ENCODE results near the gene PRELP. TPM values are rescaled to one million over a fixed set of nuclear protein-coding genes. Genes with fewer than 3 reads are reported as not detected.

The PRELP gene
- polyA plus RNA-seq, 1 experiment = 3.9 TPM

GRCh38 chr1:203518541-203518940 is 42.9 kb downstream of the PRELP start:
- Histone ChIP-seq H3K36me3 (ENCODE audit: control insufficient read depth, insufficient read depth, low read length) (peaks cover 1% of the 10 kb centered on the region; the same call in 1 of the 2 replicates), H3K27me3 (ENCODE audit: control insufficient read depth, insufficient read depth, low read length) (no peaks in the 10 kb centered on the region; the same call in 1 of the 2 replicates), H3K4me3 (ENCODE audit: low read depth, low read length) (no peak overlapping the region)
- no peak for TF ChIP-seq CTCF (IDR thresholded peaks at IDR 0.05; ENCODE audit: insufficient read depth, low read depth, low read length)
- POLR2A ChIA-PET = no interaction called here
- CTCF ChIA-PET = interaction anchor here (0.7 to 0.9 kb wide), 3 partner anchors 10 to 203 kb away, joined by 3 to 4 read pairs (median 3); no protein-coding TSS in a partner anchor
- no peak for DNase-seq (ENCODE audit: low read depth)

GRCh38 chr1:203519053-203519840 is 43.6 kb downstream of the PRELP start:
- no peaks in the 10 kb centered on the region; the same call in 1 of the 2 replicates for H3K27me3 ChIP-seq (ENCODE audit: control insufficient read depth, insufficient read depth, low read length)
- H3K4me3 ChIP-seq (ENCODE audit: low read depth, low read length) = no peak overlapping the region
- no peak for TF ChIP-seq CTCF (IDR thresholded peaks at IDR 0.05; ENCODE audit: insufficient read depth, low read depth, low read length)
- ChIA-PET CTCF (interaction anchor here (0.7 to 1.7 kb wide), 4 partner anchors 9 to 203 kb away, joined by 3 to 4 read pairs (median 3); no protein-coding TSS in a partner anchor), POLR2A (no interaction called here)
- DNase-seq (ENCODE audit: low read depth) = no peak
- peaks cover 1% of the 10 kb centered on the region; the same call in 1 of the 2 replicates for H3K36me3 ChIP-seq (ENCODE audit: control insufficient read depth, insufficient read depth, low read length)

- TF ChIP-seq CTCF (IDR thresholded peaks at IDR 0.05; ENCODE audit: insufficient read depth, low read depth, low read length) = no peak
- Histone ChIP-seq H3K36me3 (ENCODE audit: control insufficient read depth, insufficient read depth, low read length) (peaks cover 1% of the 10 kb centered on the region; the same call in 1 of the 2 replicates), H3K4me3 (ENCODE audit: low read depth, low read length) (no peak overlapping the region), H3K27me3 (ENCODE audit: control insufficient read depth, insufficient read depth, low read length) (no peaks in the 10 kb centered on the region; the same call in 1 of the 2 replicates)
- CTCF ChIA-PET = interaction anchor here (1.7 kb wide), 1 partner anchor 36 kb away, joined by 3 read pairs; no protein-coding TSS in a partner anchor
- no peak for DNase-seq (ENCODE audit: low read depth)
- POLR2A ChIA-PET = no interaction called here
Measured at GRCh38 chr1:203519896-203520295, 44.3 kb downstream of the PRELP start.

GRCh38 chr1:203520315-203520714 is 44.7 kb downstream of the PRELP start:
- CTCF ChIA-PET = interaction anchor here (1.7 kb wide), 1 partner anchor 36 kb away, joined by 3 read pairs; no protein-coding TSS in a partner anchor
- Histone ChIP-seq H3K4me3 (ENCODE audit: low read depth, low read length) (no peak overlapping the region), H3K36me3 (ENCODE audit: control insufficient read depth, insufficient read depth, low read length) (peaks cover 1% of the 10 kb centered on the region; the same call in 1 of the 2 replicates), H3K27me3 (ENCODE audit: control insufficient read depth, insufficient read depth, low read length) (no peaks in the 10 kb centered on the region; the same call in 1 of the 2 replicates)
- POLR2A ChIA-PET = no interaction called here
- DNase-seq (ENCODE audit: low read depth) = no peak
- TF ChIP-seq CTCF (IDR thresholded peaks at IDR 0.05; ENCODE audit: insufficient read depth, low read depth, low read length) = no peak

- no peak for DNase-seq (ENCODE audit: low read depth)
- no peaks in the 10 kb centered on the region; the same call in 1 of the 2 replicates for H3K27me3 ChIP-seq (ENCODE audit: control insufficient read depth, insufficient read depth, low read length)
- TF ChIP-seq CTCF (IDR thresholded peaks at IDR 0.05; ENCODE audit: insufficient read depth, low read depth, low read length) = no peak
- H3K4me3 ChIP-seq (ENCODE audit: low read depth, low read length) = no peak overlapping the region
- POLR2A ChIA-PET = no interaction called here
- peaks cover 1% of the 10 kb centered on the region; the same call in 1 of the 2 replicates for H3K36me3 ChIP-seq (ENCODE audit: control insufficient read depth, insufficient read depth, low read length)
- CTCF ChIA-PET = interaction anchor here (1.4 to 1.7 kb wide), 2 partner anchors 35 to 193 kb away, joined by 3 read pairs; no protein-coding TSS in a partner anchor
Measured at GRCh38 chr1:203521074-203521794, 45.6 kb downstream of the PRELP start.
